Karpas-422 (cell line): Measurements from ENCODE around the gene NUAK2. TPM values are rescaled to one million over a fixed set of nuclear protein-coding genes. Genes with fewer than 3 reads are reported as not detected.

Experiments used
- DNase-seq: peaks from one replicate; pipeline ENCODE4 v3.0.0-alpha.2; 2015
- H2AFZ ChIP-seq: fragments of 200-600 bp; sonication (generic); 2 replicates; pipeline ENCODE4 v1.6.1; 2014; ENCODE audit warnings: antibody characterized with exemption, low read length, mixed read lengths
- H3K27ac ChIP-seq: fragments of 200-600 bp; sonication (generic); 2 replicates; pipeline ENCODE4 v1.5.1; 2014; ENCODE audit warnings: mild to moderate bottlenecking, low read length, moderate library complexity
- H3K27me3 ChIP-seq: fragments of 200-600 bp; sonication (generic); 2 replicates; pipeline ENCODE4 v1.6.1; 2014; ENCODE audit warnings: low read length, mixed read lengths
- H3K36me3 ChIP-seq: fragments of 200-600 bp; sonication (generic); 2 replicates; pipeline ENCODE4 v1.6.1; 2014; ENCODE audit warnings: low read length, mixed read lengths; ENCODE audit not compliant: insufficient read depth
- H3K4me1 ChIP-seq: fragments of 200-600 bp; sonication (generic); 2 replicates; pipeline ENCODE4 v1.6.1; 2014; ENCODE audit warnings: mild to moderate bottlenecking, low read length, mixed read lengths
- H3K4me2 ChIP-seq: fragments of 200-600 bp; sonication (generic); 2 replicates; pipeline ENCODE4 v1.6.1; 2014; ENCODE audit warnings: low read length, low read depth, mild to moderate bottlenecking; ENCODE audit not compliant: poor library complexity, severe bottlenecking
- H3K4me3 ChIP-seq: fragments of 200-600 bp; sonication (generic); 2 replicates; pipeline ENCODE4 v1.5.1; 2014; ENCODE audit warnings: mild to moderate bottlenecking, antibody characterized with exemption, low read length, mixed read lengths
- H3K79me2 ChIP-seq: fragments of 200-600 bp; sonication (generic); 2 replicates; pipeline ENCODE4 v1.6.1; 2014; ENCODE audit warnings: mild to moderate bottlenecking, low read length, mixed read lengths
- H3K9ac ChIP-seq: fragments of 200-600 bp; sonication (generic); 2 replicates; pipeline ENCODE4 v1.6.0; 2014; ENCODE audit warnings: low read length
- H3K9me2 ChIP-seq: fragments of 200-600 bp; sonication (generic), shearing (Covaris generic); replicated peaks from 2 replicates; pipeline ENCODE4 v1.6.0; 2014; ENCODE audit warnings: mild to moderate bottlenecking, low read length, moderate library complexity; ENCODE audit not compliant: insufficient read depth
- H3K9me3 ChIP-seq: fragments of 300-700, 200-600 bp; sonication (generic); 2 replicates; pipeline ENCODE4 v1.6.1; 2014; ENCODE audit warnings: low read length, mixed read lengths
- H4K20me1 ChIP-seq: fragments of 200-600 bp; sonication (generic); 2 replicates; pipeline ENCODE4 v1.6.1; 2014; ENCODE audit warnings: mild to moderate bottlenecking, antibody characterized with exemption, low read length, low read depth; ENCODE audit not compliant: insufficient read depth
- total RNA-seq: library from RNA; depleted of rRNA; stranded (reverse); fragments of >200 nt; shearing (Covaris generic); gene quantifications from 2 replicates; pipeline ENCODE4 v1.2.3, GENCODE V29; 2014; ENCODE audit warnings: low replicate concordance

The NUAK2 gene
- total RNA-seq, 1 experiment from 2014 or later = 1.4 TPM

- H3K27ac ChIP-seq = no peak overlapping the region
- no peaks in the 10 kb centered on the region; the same call in 1 of the 2 replicates for H3K27me3 ChIP-seq
- no peaks in the 10 kb centered on the region for H3K9me2 ChIP-seq
- no peak overlapping the region for H3K4me2 ChIP-seq
- no peak for DNase-seq
- H2AFZ ChIP-seq = no peak overlapping the region
- no peak overlapping the region for H3K4me3 ChIP-seq
- no peaks in the 10 kb centered on the region for H3K9me3 ChIP-seq
- no peak overlapping the region for H3K9ac ChIP-seq
- H3K36me3 ChIP-seq = no peaks in the 10 kb centered on the region
- no peaks in the 10 kb centered on the region for H4K20me1 ChIP-seq
- peaks cover 10% of the 10 kb centered on the region for H3K4me1 ChIP-seq
- H3K79me2 ChIP-seq = no peaks in the 10 kb centered on the region
Observed at GRCh38 chr1:205319081-205320018, 2.2 kb downstream of the NUAK2 start.

DNA sequence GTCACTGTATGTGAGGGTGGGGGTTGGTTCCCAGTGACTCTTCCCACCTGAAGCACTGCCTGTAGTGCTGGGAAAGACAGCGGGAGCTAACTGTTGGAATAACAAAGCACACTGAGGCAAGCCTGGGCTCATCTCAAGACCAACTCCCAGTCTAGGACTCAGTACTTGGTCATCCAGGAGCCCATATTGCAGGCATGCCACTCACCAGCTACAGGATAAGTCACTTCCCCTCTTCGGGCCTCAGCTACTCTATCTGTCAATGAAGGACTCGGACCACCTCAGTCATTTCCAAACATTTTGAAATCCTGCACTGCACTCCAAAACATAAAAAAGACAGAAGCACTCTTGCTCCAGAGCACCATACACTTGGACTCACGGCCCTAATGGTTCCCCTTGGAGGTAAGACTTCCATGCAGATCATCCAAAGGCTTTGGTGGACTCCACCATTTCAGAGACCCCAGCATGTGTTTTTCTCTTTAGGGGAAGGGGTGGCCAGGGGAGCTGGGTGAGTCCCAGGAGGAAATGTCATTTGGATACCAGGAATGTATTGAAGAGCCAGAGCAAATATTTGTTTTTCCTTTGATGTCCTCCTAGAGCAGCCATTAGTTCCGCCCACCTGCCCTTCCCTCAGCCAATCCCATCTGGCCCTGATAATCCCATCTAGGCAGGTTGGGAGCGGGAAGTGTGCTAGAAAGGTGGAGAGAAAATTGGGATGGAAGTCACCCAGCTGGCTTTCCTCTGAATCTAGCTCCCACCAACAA lies 3.1 kb downstream of the NUAK2 start:
- Histone ChIP-seq H3K4me1 (peaks cover 20% of the 10 kb centered on the region), H3K4me3 (no peak overlapping the region), H3K27ac (no peak overlapping the region), H3K36me3 (no peaks in the 10 kb centered on the region), H3K9me2 (no peaks in the 10 kb centered on the region), H4K20me1 (no peaks in the 10 kb centered on the region), H3K79me2 (no peaks in the 10 kb centered on the region), H2AFZ (no peak overlapping the region), H3K9me3 (no peaks in the 10 kb centered on the region), H3K27me3 (no peaks in the 10 kb centered on the region; the same call in 1 of the 2 replicates), H3K9ac (no peak overlapping the region), H3K4me2 (no peak overlapping the region)
- no peak for DNase-seq

DNA sequence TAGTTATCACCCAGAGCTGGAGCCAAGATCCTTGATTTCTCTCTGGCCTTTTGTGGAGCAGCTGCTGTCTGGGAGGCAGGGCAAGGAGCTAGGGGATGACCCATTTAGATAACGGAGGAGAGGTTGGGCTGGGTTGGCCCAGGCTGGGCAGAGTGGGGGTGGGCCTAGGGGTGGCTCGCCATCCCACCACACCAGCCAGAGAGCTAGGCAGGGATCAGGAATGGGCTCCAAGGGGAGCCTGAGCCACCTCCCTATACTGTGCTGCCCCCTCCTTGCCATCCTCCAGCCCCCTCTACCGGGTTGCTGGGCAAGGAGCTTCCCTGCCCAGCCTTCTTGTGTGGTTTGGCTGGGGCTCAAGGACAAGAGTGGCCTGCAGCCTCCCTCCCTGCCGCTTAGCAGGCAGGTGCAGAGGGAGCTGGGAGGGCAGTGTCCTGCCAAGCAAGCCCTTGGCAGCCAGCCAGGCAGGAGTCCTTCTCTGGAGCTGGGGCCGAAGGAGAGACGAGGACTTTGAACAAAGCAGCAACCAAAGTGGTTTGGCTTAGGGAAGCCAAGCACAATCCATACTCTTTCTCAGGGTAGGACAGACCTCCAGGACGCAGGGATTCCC lies 4.1 kb downstream of the NUAK2 start:
- no peaks in the 10 kb centered on the region for H3K9me3 ChIP-seq
- H3K27me3 ChIP-seq = no peaks in the 10 kb centered on the region; the same call in 1 of the 2 replicates
- H3K4me2 ChIP-seq = no peak overlapping the region
- no peak overlapping the region for H3K9ac ChIP-seq
- no peak overlapping the region for H2AFZ ChIP-seq
- no peaks in the 10 kb centered on the region for H3K79me2 ChIP-seq
- H3K27ac ChIP-seq = no peak overlapping the region
- peaks cover 24% of the 10 kb centered on the region for H3K4me1 ChIP-seq
- H3K9me2 ChIP-seq = no peaks in the 10 kb centered on the region
- no peak for DNase-seq
- H3K36me3 ChIP-seq = no peaks in the 10 kb centered on the region
- H4K20me1 ChIP-seq = no peaks in the 10 kb centered on the region
- H3K4me3 ChIP-seq = no peak overlapping the region

DNA sequence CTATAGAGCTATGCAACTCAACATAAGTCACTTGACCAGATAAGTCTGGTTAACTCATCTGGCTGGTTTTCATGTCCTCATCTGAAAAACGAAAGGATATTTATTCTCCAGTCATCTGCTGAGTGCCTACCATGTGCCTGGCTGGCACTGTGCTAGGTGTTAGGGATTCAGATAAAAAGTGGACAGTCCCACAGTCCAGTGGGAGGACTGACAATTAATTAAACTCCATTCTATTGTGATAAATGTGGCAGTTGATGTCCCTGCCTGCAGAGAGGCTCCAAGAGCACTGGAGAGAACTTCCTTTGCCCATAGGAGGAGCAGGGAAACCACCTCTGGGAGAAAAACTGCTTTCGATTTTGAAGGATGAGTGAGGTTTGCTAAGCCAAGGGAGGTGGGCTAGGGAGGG lies 5.4 kb downstream of the NUAK2 start:
- H3K9me3 ChIP-seq = no peaks in the 10 kb centered on the region
- no peak overlapping the region for H3K9ac ChIP-seq
- no peak overlapping the region for H3K4me2 ChIP-seq
- H3K27me3 ChIP-seq = no peaks in the 10 kb centered on the region; the same call in 1 of the 2 replicates
- H3K79me2 ChIP-seq = no peaks in the 10 kb centered on the region
- no peaks in the 10 kb centered on the region for H3K9me2 ChIP-seq
- H2AFZ ChIP-seq = no peak overlapping the region
- peaks cover 24% of the 10 kb centered on the region for H3K4me1 ChIP-seq
- H3K36me3 ChIP-seq = no peaks in the 10 kb centered on the region
- no peak for DNase-seq
- H3K4me3 ChIP-seq = no peak overlapping the region
- H4K20me1 ChIP-seq = no peaks in the 10 kb centered on the region
- no peak overlapping the region for H3K27ac ChIP-seq

DNA sequence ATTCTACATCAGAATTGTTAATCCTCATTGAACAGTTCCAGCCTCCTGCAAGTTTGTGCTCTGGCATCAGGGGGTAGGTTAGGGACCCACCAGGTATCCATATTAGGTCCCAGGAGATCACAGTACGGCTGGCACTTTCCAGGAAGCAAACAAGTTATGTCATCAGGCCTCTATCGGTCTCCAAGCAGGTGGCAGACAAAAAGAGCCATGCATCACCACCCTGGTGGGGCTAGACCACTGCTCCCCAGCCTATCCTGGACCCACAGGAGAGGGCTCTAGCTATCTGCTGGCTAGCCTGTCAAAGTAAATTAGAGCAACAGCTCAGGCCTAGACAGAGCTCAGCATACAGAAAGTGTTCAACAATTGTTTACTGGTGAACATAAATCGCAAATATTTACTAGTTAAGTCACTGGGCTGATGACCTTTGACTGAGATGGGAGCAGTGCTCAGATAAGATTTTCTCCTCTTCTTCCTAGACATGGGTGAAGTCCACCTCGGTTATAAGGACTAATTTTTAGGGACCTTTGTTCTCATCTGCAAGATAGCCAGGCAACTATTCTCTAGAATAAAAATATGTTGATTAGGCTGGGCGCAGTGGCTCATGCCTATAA lies 6.4 kb downstream of the NUAK2 start:
- no peak overlapping the region for H3K4me2 ChIP-seq
- no peak overlapping the region for H3K9ac ChIP-seq
- DNase-seq = no peak
- H2AFZ ChIP-seq = no peak overlapping the region
- H3K9me3 ChIP-seq = no peaks in the 10 kb centered on the region
- H3K27me3 ChIP-seq = no peaks in the 10 kb centered on the region
- H4K20me1 ChIP-seq = no peaks in the 10 kb centered on the region
- H3K79me2 ChIP-seq = no peaks in the 10 kb centered on the region
- H3K36me3 ChIP-seq = no peaks in the 10 kb centered on the region
- no peak overlapping the region for H3K4me3 ChIP-seq
- no peaks in the 10 kb centered on the region for H3K9me2 ChIP-seq
- H3K27ac ChIP-seq = no peak overlapping the region
- H3K4me1 ChIP-seq = peaks cover 23% of the 10 kb centered on the region

GRCh38 chr1:205313563-205314308 lies 7.8 kb downstream of the NUAK2 start:
- peak overlapping the region; percentile 36 for H3K9ac ChIP-seq
- H3K27me3 ChIP-seq = no peaks in the 10 kb centered on the region
- H3K4me3 ChIP-seq = peak overlapping the region; percentile 2; the same call in 1 of the 2 replicates
- no peak overlapping the region for H2AFZ ChIP-seq
- H4K20me1 ChIP-seq = no peaks in the 10 kb centered on the region
- H3K79me2 ChIP-seq = no peaks in the 10 kb centered on the region
- no peak overlapping the region for H3K27ac ChIP-seq
- DNase-seq = peak; percentile 67
- no peaks in the 10 kb centered on the region for H3K36me3 ChIP-seq
- H3K4me2 ChIP-seq = peak overlapping the region; percentile 45
- peaks cover 23% of the 10 kb centered on the region for H3K4me1 ChIP-seq
- no peaks in the 10 kb centered on the region for H3K9me3 ChIP-seq
- H3K9me2 ChIP-seq = no peaks in the 10 kb centered on the region

- Histone ChIP-seq H3K36me3 (no peaks in the 10 kb centered on the region), H2AFZ (no peak overlapping the region), H3K9ac (peak overlapping the region; percentile 19; the same call in 1 of the 2 replicates), H3K27ac (no peak overlapping the region), H3K79me2 (no peaks in the 10 kb centered on the region), H3K27me3 (no peaks in the 10 kb centered on the region), H4K20me1 (no peaks in the 10 kb centered on the region), H3K4me3 (peak overlapping the region; percentile 2; the same call in 1 of the 2 replicates), H3K4me2 (peak overlapping the region; percentile 45), H3K9me2 (no peaks in the 10 kb centered on the region), H3K9me3 (no peaks in the 10 kb centered on the region), H3K4me1 (peaks cover 23% of the 10 kb centered on the region)
- no peak for DNase-seq
Observed at GRCh38 chr1:205312866-205313562, 8.5 kb downstream of the NUAK2 start.
